ENCODE data around the gene GPR39.

Gene GPR39

GRCh38 chr2:132414081-132414480, 2.5 kb upstream of the GPR39 start:
- no peak overlapping the region for H3K4me3 ChIP-seq
- H3K27me3 ChIP-seq: peaks cover 0 to 4% of the 10 kb centered on the region in 2 donors
- peaks cover 0 to 13% (median 5%) of the 10 kb centered on the region in 4 donors for H3K4me1 ChIP-seq
- no peak for TF ChIP-seq CTCF (IDR thresholded peaks at IDR 0.05)
- no peak overlapping the region for H3K27ac ChIP-seq
- intact Hi-C loops (cut with DNase I; ENCODE audit: low total_unique reads): no loop called here
- H3K9me3 ChIP-seq: no peaks in the 10 kb centered on the region
- no peaks in the 10 kb centered on the region for H3K36me3 ChIP-seq
- no peak for DNase-seq

GRCh38 chr2:132415256-132415914, 1.2 kb upstream of the GPR39 start:
- TF ChIP-seq CTCF (IDR thresholded peaks at IDR 0.05): no peak
- peaks cover 0 to 4% of the 10 kb centered on the region in 2 donors for H3K27me3 ChIP-seq
- H3K9me3 ChIP-seq: no peaks in the 10 kb centered on the region
- H3K27ac ChIP-seq: no peak overlapping the region
- peak overlapping the region; percentile 49 to 59 for H3K4me3 ChIP-seq
- no peaks in the 10 kb centered on the region for H3K36me3 ChIP-seq
- peaks cover 0 to 13% (median 5%) of the 10 kb centered on the region in 4 donors for H3K4me1 ChIP-seq
- DNase-seq: no peak
- intact Hi-C loops (cut with DNase I; ENCODE audit: low total_unique reads): no loop called here

- Histone ChIP-seq H3K36me3 (no peaks in the 10 kb centered on the region), H3K27ac (peak overlapping the region; percentile 2 to 22), H3K27me3 (peaks cover 0 to 4% of the 10 kb centered on the region in 2 donors), H3K4me3 (peak overlapping the region; percentile 49 to 59), H3K9me3 (no peaks in the 10 kb centered on the region), H3K4me1 (peaks cover 0 to 13% (median 5%) of the 10 kb centered on the region in 4 donors)
- intact Hi-C loops (cut with DNase I; ENCODE audit: low total_unique reads): no loop called here
- TF ChIP-seq CTCF (IDR thresholded peaks at IDR 0.05): no peak
- DNase-seq: peak; percentile 33 to 71
Measured at GRCh38 chr2:132415915-132416722, 486 bp upstream of the GPR39 start.

- Histone ChIP-seq H3K27me3 (no peaks in the 10 kb centered on the region), H3K36me3 (no peaks in the 10 kb centered on the region), H3K4me1 (peaks cover 0 to 13% (median 5%) of the 10 kb centered on the region in 4 donors), H3K27ac (no peak overlapping the region), H3K4me3 (no peak overlapping the region), H3K9me3 (no peaks in the 10 kb centered on the region)
- no peak for DNase-seq
- no peak for TF ChIP-seq CTCF (IDR thresholded peaks at IDR 0.05)
- intact Hi-C loops (cut with DNase I; ENCODE audit: low total_unique reads): no loop called here
Measured at GRCh38 chr2:132417430-132418035, 928 bp downstream of the GPR39 start.

GRCh38 chr2:132419235-132419634, 2.6 kb downstream of the GPR39 start:
- no peak for DNase-seq
- no peaks in the 10 kb centered on the region for H3K27me3 ChIP-seq
- intact Hi-C loops (cut with DNase I; ENCODE audit: low total_unique reads): no loop called here
- H3K27ac ChIP-seq: no peak overlapping the region
- no peaks in the 10 kb centered on the region for H3K36me3 ChIP-seq
- H3K9me3 ChIP-seq: no peaks in the 10 kb centered on the region
- no peak for TF ChIP-seq CTCF (IDR thresholded peaks at IDR 0.05)
- H3K4me1 ChIP-seq: peaks cover 0 to 13% (median 5%) of the 10 kb centered on the region in 4 donors
- H3K4me3 ChIP-seq: no peak overlapping the region

All from tibial artery (tissue), 4 donors.